Ectodermal cell (in vitro differentiated cells): Measurements from ENCODE around the gene KIF5A.
"Not testable (repeated sequence)": the region's sequence is repeated elsewhere in the genome, so short reads cannot be mapped to it uniquely, and the experiment has no call there.

Experiments used
- H3K27ac ChIP-seq: 2 replicates; pipeline ENCODE4 v1.7.0; 2013; ENCODE audit warnings: mild to moderate bottlenecking, low read depth, low read length; ENCODE audit not compliant: insufficient read depth, poor library complexity, severe bottlenecking
- H3K27me3 ChIP-seq: 2 replicates; pipeline ENCODE4 v1.7.0; 2013; ENCODE audit warnings: mild to moderate bottlenecking, low read length; ENCODE audit not compliant: insufficient read depth, control insufficient read depth, poor library complexity, severe bottlenecking
- H3K36me3 ChIP-seq: one replicate; pipeline ENCODE4 v1.7.0; 2013; ENCODE audit warnings: low read length; ENCODE audit not compliant: control insufficient read depth, insufficient read depth
- H3K4me1 ChIP-seq: one replicate; pipeline ENCODE4 v1.7.0; 2013; ENCODE audit warnings: low read length; ENCODE audit not compliant: control insufficient read depth, insufficient read depth
- H3K4me3 ChIP-seq: 2 replicates; pipeline ENCODE4 v1.7.0; 2013; ENCODE audit warnings: low read depth, low read length, control low read depth; ENCODE audit not compliant: insufficient read depth
- H3K9me3 ChIP-seq: 2 replicates; pipeline ENCODE4 v1.7.0; 2013; ENCODE audit warnings: mild to moderate bottlenecking, low read length, moderate library complexity; ENCODE audit not compliant: control insufficient read depth
- WGBS, 2 experiments: methylation state at CpG; one replicate each; pipeline ENCODE4 v1.1.7; 2013; ENCODE audit warnings: missing lambda C conversion rate in 2 of 2; 5-methylcytosine and 5-hydroxymethylcytosine counted together

KIF5A gene

DNA sequence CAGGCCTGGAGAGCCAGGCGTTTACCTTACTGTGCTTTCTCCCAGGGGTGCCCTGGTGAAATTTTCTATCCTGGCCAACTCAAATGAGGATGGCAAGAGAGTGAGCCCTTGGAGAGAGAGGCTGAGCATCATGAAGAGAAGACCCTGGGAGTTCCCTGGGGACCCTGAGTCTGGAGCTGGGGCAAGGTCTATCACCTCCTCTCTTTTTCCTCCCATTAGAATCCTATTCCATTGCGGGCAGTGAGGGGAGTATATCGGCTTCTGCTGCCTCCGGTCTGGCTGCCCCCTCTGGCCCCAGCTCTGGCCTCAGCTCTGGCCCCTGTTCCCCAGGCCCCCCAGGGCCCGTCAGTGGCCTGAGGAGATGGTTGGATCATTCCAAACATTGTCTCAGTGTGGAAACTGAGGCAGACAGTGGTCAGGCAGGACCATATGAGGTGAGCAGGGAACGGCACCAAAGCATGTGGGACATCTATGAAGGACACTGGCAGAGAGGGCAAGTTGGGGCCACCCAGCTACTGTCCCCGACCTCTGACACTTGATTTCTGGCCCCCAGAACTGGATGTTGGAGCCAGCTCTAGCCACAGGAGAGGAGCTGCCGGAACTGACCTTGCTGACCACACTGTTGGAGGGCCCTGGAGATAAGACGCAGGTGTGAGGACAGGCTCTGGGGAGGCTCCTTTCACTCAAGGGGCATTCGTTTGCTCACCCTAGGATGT, 63.0 kb downstream of the KIF5A start:
- H3K27me3 ChIP-seq: peaks cover 36% of the 10 kb centered on the region
- peak overlapping the region; percentile 63 for H3K4me3 ChIP-seq
- H3K9me3 ChIP-seq: no peaks in the 10 kb centered on the region
- H3K27ac ChIP-seq: no peak overlapping the region
- peaks cover 10% of the 10 kb centered on the region for H3K4me1 ChIP-seq
- 93 to 94% methylated on average over 10 of the region's 10 CpGs for WGBS, 2 experiments
- peaks cover 4% of the 10 kb centered on the region for H3K36me3 ChIP-seq

DNA sequence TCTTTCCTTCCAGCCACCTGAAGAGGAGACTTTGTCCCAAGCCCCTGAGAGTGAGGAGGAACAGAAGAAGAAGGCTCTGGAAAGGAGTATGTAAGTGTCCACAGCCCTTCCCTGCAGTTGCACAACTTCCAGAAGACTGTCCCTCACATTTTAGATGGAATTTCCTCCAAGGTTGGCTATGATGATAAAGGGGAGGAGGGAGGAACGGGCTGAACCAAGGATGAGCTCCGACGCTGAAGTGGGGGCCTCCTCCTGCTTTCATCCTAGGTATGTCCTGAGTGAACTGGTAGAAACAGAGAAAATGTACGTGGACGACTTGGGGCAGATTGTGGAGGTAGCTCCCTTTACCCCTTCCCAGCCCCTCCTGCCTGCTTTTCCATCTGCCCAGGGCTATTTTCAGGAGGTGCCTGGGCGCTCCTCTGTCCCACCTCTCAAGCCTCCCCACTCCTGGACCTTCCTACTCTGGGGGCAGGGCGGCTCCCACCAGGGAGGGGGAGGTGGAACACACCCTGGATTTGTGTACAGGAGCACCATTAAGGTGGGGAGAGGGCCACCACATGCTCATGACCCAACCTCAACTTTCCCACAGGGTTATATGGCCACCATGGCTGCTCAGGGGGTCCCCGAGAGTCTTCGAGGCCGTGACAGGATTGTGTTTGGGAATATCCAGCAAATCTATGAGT, 63.7 kb downstream of the KIF5A start:
- Histone ChIP-seq H3K27ac (no peak overlapping the region), H3K27me3 (peaks cover 43% of the 10 kb centered on the region), H3K9me3 (no peaks in the 10 kb centered on the region), H3K4me1 (peaks cover 10% of the 10 kb centered on the region), H3K4me3 (no peak overlapping the region), H3K36me3 (peaks cover 4% of the 10 kb centered on the region)
- 89 to 93% methylated on average over 10 of the region's 10 CpGs for WGBS, 2 experiments

DNA sequence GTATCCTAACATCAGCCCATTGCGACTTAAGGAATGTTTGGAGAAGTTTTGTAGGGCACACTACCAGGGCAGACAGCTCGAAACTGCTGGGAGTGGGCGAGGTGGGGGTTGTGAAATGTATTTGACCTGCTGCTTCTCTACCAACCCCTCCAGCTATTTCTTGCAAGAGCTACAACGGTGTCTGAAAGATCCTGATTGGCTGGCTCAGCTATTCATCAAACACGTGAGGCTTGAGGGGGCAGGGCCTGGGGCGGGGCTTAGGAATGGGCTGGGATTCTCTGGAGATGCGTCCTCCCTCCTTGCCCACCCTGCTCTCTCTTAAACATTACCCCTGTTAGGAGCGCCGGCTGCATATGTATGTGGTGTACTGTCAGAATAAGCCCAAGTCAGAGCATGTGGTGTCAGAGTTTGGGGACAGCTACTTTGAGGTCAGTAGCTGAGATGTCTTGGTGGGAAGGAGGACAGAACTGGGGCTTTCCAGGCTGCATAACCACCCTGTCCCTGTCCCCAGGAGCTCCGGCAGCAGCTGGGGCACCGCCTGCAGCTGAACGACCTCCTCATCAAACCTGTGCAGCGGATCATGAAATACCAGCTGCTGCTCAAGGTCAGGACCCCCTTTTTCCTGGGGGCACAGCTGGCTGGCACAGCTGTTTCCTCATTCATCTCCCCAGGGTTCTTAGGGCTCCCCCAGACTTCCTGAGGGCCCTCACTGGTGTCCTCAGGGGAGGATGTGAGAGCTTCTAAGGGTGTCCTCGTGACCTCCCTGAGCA, 64.5 kb downstream of the KIF5A start:
- peaks cover 10% of the 10 kb centered on the region for H3K4me1 ChIP-seq
- peaks cover 51% of the 10 kb centered on the region for H3K27me3 ChIP-seq
- no peak overlapping the region for H3K27ac ChIP-seq
- H3K4me3 ChIP-seq: no peak overlapping the region
- no peaks in the 10 kb centered on the region for H3K9me3 ChIP-seq
- H3K36me3 ChIP-seq: no peaks in the 10 kb centered on the region
- 71 to 73% methylated on average over 14 of the region's 14 CpGs for WGBS, 2 experiments

DNA sequence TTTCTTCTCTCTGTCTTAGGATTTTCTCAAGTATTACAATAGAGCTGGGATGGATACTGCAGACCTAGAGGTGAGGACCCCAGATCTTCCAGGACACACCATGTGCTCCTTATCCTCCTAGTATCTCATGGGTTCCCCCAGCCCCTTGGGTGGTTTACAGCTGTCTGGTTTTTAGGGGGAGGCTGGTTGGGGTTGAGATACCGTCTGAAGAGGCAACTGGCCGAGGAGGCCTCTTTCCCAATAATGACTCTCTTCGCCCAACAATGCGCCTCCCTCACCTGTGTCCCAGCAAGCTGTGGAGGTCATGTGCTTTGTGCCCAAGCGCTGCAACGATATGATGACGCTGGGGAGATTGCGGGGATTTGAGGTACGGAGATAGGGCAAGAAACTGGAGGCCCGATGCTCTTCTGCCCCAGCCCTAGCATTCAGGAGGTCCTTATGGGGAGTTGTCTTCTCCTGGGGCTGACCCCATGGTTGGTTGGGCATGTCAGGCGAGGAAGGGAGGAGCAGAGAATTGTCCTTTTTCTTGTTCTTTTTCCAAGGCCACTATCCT, 65.2 kb downstream of the KIF5A start:
- 86 to 88% methylated on average over 11 of the region's 11 CpGs for WGBS, 2 experiments
- peaks cover 7% of the 10 kb centered on the region for H3K4me1 ChIP-seq
- no peaks in the 10 kb centered on the region for H3K9me3 ChIP-seq
- no peak overlapping the region for H3K27ac ChIP-seq
- peaks cover 54% of the 10 kb centered on the region for H3K27me3 ChIP-seq
- H3K36me3 ChIP-seq: no peaks in the 10 kb centered on the region
- no peak overlapping the region for H3K4me3 ChIP-seq

DNA sequence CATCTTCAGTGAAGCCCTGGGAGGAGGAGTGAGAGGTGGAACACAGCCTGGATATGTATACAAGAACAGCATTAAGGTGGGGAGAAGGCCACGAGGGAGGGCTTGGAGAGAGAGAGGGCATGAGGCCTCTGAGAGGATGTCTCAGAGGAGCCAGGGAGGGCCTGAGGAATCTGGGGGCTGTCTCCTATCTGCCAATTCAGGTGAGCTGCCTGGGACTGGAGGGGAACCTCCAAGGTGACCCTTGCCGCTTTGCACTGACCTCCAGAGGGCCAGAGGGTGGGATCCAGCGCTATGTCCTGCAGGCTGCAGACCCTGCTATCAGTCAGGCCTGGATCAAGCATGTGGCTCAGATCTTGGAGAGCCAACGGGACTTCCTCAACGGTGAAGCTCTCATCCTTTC, 65.8 kb downstream of the KIF5A start:
- 92 to 93% methylated on average over 5 of the region's 5 CpGs for WGBS, 2 experiments
- Histone ChIP-seq H3K27me3 (peaks cover 54% of the 10 kb centered on the region), H3K36me3 (no peaks in the 10 kb centered on the region)

DNA sequence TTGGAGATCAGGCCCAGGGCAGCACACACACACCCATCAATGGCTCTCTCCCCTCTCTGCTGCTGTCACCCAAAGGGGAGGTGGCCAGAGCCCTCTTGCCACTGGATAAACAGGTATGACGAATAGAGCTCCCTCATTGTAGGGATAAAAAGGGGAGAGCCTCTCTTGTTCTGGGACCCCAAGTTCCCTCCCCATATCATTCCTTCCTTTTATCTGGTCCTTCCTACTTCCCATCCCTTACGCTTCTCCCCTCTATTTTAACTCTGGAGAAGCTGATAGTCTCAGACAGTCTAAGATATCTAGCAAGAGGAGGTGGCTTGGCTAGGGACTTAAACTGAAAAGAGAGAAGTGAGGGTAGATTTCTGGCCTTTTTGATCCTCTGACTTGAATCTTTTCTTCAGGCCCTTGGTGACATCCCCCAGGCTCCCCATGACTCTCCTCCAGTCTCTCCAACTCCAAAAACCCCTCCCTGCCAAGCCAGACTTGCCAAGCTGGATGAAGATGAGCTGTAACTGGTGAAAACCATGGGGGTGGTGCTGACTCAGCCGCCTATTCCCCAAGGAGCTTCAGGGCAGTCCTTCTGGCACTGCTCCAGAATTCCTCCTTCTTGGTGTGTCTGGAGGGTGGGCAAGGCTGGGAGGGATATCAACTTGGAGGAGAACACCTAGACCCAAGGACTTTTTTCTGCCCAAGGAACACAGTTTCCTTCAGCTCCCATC, 66.7 kb downstream of the KIF5A start:
- Histone ChIP-seq H3K27me3 (peaks cover 60% of the 10 kb centered on the region), H3K27ac (no peak overlapping the region), H3K4me1 (peaks cover 4% of the 10 kb centered on the region), H3K9me3 (no peaks in the 10 kb centered on the region), H3K4me3 (no peak overlapping the region), H3K36me3 (no peaks in the 10 kb centered on the region)
- 89 to 94% methylated on average over 3 of the region's 3 CpGs for WGBS, 2 experiments

More for the DNA sequence above, 65.8 kb downstream of the KIF5A start:
- Histone ChIP-seq H3K27ac (no peak overlapping the region), H3K4me3 (no peak overlapping the region), H3K9me3 (no peaks in the 10 kb centered on the region), H3K4me1 (peaks cover 4% of the 10 kb centered on the region)

DNA sequence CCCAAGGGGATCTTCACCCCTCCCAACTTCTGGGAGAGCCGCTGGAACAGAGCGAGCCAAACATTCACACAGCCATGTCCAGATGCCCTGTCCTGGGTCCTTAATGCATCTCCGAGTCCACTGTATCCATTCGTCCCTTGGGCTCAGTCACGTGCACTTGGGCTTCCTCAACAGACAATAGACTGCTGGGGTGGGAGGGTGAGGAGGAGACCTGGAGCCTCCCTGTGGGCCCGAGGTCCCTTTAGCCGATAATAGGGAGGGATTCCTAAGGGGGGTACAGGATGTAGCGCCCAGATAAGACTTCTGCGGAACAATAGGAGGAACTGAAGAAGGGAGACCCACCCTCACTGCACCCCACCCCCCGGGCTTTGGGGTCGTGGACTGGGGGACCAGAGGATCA, 68.1 kb downstream of the KIF5A start:
- H3K4me3 ChIP-seq: no peak overlapping the region
- peaks cover 64% of the 10 kb centered on the region for H3K27me3 ChIP-seq
- no peak overlapping the region for H3K27ac ChIP-seq
- 78% methylated on average over 11 of the region's 11 CpGs for WGBS, 2 experiments
- H3K4me1 ChIP-seq: no peaks in the 10 kb centered on the region
- H3K36me3 ChIP-seq: no peaks in the 10 kb centered on the region
- H3K9me3 ChIP-seq: no peaks in the 10 kb centered on the region

DNA sequence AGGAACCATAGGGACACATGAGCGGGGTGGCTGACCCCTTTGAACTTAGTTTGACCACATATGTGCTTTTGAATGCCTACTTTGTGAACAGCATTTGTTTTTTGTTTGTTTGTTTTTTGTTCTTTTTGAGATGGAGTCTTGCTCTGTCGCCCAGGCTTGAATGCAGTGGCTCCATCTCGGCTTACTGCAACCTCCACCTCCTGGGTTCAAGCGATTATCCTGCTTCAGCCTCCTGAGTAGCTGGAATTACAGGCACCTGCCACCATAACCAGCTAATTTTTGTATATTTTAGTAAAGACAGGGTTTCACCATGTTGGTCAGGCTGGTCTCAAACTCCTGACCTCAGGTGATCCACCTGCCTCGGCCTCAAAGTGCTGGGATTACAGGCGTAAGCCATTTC, 68.6 kb downstream of the KIF5A start:
- not testable (repeated sequence) for H3K9me3 ChIP-seq, H3K27ac ChIP-seq, H3K36me3 ChIP-seq, H3K4me3 ChIP-seq, H3K4me1 ChIP-seq
- peaks cover 67% of the 10 kb centered on the region for H3K27me3 ChIP-seq
- WGBS, 2 experiments: 82 to 83% methylated on average over 6 of the region's 6 CpGs

DNA sequence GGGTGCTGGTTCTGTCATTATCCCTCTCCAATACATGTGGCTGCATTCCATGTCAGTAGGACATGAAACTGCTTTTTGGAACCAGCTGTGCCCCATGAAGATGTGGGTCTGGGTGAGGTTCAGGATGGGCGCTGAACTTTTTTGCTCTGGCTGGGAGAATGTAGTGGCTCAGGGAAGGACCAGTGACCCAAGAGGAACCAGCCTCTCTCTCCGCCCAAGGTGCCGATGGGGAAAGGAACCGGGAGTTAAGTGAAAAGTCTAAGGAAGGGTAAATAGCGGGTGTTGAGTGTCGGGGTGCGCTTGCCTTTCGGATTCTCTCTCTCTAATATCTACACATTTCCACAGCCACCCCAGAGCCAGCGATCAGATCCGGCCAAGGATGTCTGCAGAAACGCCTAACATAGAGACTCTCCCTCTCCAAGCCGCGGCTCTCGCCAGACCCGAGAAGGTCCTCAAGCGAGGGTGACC, 69.2 kb downstream of the KIF5A start:
- WGBS, 2 experiments: 42 to 51% methylated on average over 15 to 16 of the region's 16 CpGs
- H3K27ac ChIP-seq: no peak overlapping the region
- no peaks in the 10 kb centered on the region for H3K9me3 ChIP-seq
- no peaks in the 10 kb centered on the region for H3K36me3 ChIP-seq
- H3K4me1 ChIP-seq: no peaks in the 10 kb centered on the region
- peak overlapping the region; percentile 12 for H3K4me3 ChIP-seq
- peaks cover 73% of the 10 kb centered on the region for H3K27me3 ChIP-seq
